AG04450 (cell line): ENCODE measurements around the gene ARFGEF3. TPM values are rescaled to one million over a fixed set of nuclear protein-coding genes. Genes with fewer than 3 reads are reported as not detected.

Experiments used
- CTCF ChIA-PET: fragments of 300-600, 350-600 bp; formaldehyde crosslinking; extraction: SDS; loops from one replicate; lab custom pipeline; 2022; ENCODE audit warnings: antibody characterized with exemption, inconsistent platforms; lab: Charles Lee
- POLR2A ChIA-PET: fragments of 350-600 bp; formaldehyde crosslinking; extraction: SDS; loops from one replicate; lab custom pipeline; 2021; ENCODE audit warnings: antibody characterized with exemption, inconsistent platforms; lab: Yijun Ruan, JAX
- DNase-seq: peaks from one replicate; pipeline ENCODE4 v3.0.0-alpha.2; 2011; ENCODE audit warnings: low read depth, low spot score
- H3K27ac ChIP-seq: one replicate; pipeline ENCODE4 v1.5.1; 2012; ENCODE audit warnings: low read depth, low read length, control low read depth
- H3K27me3 ChIP-seq: one replicate; pipeline ENCODE4 v1.6.0; 2012; ENCODE audit warnings: low read length; ENCODE audit not compliant: control insufficient read depth, insufficient read depth
- H3K4me3 ChIP-seq: 2 replicates; pipeline ENCODE4 v1.5.1; 2011; ENCODE audit warnings: mild to moderate bottlenecking, low read depth, low read length, control low read depth
- H3K9me3 ChIP-seq: 2 replicates; pipeline ENCODE4 v1.5.1; 2012; ENCODE audit warnings: low read length; ENCODE audit not compliant: control insufficient read depth, insufficient read depth
- polyA plus RNA-seq: library from polyadenylated mRNA; depleted of rRNA; stranded (reverse); fragments of >200 nt; gene quantifications from 2 replicates; pipeline ENCODE4 v1.2.3, GENCODE V29; 2011
- TF ChIP-seq, protein P1 (sequence below): IDR thresholded peaks from 2 replicates; pipeline ENCODE4 v1.5.1; 2011; ENCODE audit warnings: low read depth, low read length, control low read depth, inconsistent platforms

ARFGEF3 gene
- polyA plus RNA-seq, 1 experiment: 0.02 TPM

DNA sequence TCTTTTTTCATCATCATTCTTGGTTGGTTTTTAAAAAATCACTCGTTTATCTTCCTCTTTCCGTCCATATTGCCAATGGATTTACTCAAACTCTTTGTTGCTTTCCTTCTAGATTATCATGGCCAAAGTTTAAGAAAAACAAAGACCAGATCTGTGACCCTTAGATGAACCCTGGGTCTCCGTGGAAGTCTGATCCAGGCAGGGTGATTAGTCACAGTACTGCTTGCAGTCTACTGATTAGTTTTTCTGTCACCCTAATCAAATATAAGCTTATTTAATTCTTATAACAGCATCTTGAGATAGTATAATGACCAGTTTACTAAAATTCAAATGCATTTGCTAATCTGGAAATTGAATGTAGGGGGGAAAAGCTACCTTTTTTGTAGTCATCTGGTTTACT is 210.0 kb downstream of the ARFGEF3 start:
- TF ChIP-seq, protein P1, sequence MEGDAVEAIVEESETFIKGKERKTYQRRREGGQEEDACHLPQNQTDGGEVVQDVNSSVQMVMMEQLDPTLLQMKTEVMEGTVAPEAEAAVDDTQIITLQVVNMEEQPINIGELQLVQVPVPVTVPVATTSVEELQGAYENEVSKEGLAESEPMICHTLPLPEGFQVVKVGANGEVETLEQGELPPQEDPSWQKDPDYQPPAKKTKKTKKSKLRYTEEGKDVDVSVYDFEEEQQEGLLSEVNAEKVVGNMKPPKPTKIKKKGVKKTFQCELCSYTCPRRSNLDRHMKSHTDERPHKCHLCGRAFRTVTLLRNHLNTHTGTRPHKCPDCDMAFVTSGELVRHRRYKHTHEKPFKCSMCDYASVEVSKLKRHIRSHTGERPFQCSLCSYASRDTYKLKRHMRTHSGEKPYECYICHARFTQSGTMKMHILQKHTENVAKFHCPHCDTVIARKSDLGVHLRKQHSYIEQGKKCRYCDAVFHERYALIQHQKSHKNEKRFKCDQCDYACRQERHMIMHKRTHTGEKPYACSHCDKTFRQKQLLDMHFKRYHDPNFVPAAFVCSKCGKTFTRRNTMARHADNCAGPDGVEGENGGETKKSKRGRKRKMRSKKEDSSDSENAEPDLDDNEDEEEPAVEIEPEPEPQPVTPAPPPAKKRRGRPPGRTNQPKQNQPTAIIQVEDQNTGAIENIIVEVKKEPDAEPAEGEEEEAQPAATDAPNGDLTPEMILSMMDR: no peak
- ChIA-PET CTCF (no interaction called here), POLR2A (no interaction called here)
- Histone ChIP-seq H3K9me3 (no peaks in the 10 kb centered on the region), H3K27ac (no peak overlapping the region), H3K27me3 (peaks cover 2% of the 10 kb centered on the region), H3K4me3 (no peak overlapping the region)
- DNase-seq: no peak

DNA sequence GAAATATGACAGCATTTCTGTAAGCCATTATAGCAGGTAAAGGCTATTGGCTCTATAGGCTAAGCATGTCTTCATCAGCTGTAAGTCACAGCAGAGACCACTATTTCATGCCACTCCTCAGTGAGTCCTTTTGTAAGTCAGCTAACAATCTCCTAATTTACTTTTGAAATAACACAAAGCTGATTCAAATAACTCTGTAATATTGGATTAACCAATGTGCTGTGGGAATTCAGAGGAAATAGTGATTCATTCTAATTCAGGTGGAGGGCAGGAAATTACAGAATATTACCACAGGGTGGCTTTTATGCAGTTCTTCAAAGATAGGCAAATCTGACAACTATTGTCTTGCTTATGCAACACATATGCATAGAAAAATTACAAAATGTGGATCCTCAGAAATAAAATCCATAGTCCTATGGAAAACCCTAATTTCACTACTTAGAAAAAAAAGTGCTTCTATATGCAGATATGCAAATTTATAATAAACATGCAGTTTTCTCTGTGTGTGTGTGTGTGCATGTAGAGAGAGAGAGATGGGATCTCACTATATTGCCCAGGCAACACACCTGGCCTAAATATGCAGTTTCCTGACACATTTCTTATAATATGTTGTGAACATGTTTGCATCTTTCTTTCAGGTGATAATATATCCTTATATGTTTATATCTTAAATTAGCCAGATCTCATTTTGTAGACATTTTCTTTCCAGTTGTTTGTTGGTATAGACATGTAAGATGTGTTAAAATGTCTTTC is 211.1 kb downstream of the ARFGEF3 start:
- CTCF ChIA-PET: no interaction called here
- DNase-seq: no peak
- H3K4me3 ChIP-seq: no peak overlapping the region
- POLR2A ChIA-PET: no interaction called here
- no peak overlapping the region for H3K27ac ChIP-seq
- TF ChIP-seq, protein P1: no peak
- H3K9me3 ChIP-seq: no peaks in the 10 kb centered on the region
- H3K27me3 ChIP-seq: peaks cover 7% of the 10 kb centered on the region

DNA sequence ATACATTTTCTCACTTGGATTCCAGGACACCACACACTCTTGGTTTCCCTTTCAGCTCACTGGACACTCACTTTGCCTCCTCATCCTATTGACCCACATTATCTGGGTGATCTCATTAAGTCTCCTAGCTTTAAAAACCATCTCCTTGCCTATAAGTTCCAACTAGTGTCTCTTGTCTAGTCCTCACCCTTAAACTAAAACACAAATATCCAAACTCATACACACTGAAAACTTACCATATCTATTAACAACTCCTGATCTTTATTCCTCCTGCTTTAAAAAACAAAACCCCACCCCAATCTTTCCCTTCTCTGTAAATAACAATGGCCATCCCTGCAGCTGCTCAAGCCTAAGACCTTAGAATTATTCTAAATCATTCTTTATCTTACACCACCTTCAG is 212.5 kb downstream of the ARFGEF3 start:
- ChIA-PET POLR2A (no interaction called here), CTCF (no interaction called here)
- no peak overlapping the region for H3K27ac ChIP-seq
- H3K4me3 ChIP-seq: no peak overlapping the region
- no peaks in the 10 kb centered on the region for H3K9me3 ChIP-seq
- DNase-seq: no peak
- H3K27me3 ChIP-seq: peaks cover 9% of the 10 kb centered on the region
- TF ChIP-seq, protein P1: no peak

DNA sequence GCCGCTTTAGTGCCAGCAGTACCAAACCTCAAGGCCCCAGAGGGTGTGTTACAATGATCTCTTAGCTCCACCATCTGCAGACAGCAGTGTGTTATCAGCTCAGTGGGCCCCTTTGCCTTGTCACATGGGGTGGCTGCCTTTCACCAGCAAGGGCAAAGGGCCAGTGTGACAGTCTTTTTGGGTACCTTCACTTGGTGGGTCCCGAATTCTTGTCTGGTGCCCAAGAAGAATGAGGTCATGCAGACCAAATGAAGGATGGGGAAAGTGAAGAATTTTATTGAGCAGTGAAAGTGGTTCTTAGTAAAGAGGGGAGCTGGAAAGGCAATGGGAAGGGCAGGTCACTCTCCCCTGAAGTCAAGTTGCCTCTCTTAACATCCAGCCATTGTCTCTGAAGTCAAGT is 213.1 kb downstream of the ARFGEF3 start:
- Histone ChIP-seq H3K9me3 (no peaks in the 10 kb centered on the region), H3K4me3 (no peak overlapping the region), H3K27ac (no peak overlapping the region), H3K27me3 (peaks cover 9% of the 10 kb centered on the region)
- CTCF ChIA-PET: interaction anchor here (0.7 kb wide), 1 partner anchor 134 kb away, joined by 3 read pairs; no protein-coding TSS in a partner anchor
- DNase-seq: no peak
- POLR2A ChIA-PET: no interaction called here
- TF ChIP-seq, protein P1: no peak

DNA sequence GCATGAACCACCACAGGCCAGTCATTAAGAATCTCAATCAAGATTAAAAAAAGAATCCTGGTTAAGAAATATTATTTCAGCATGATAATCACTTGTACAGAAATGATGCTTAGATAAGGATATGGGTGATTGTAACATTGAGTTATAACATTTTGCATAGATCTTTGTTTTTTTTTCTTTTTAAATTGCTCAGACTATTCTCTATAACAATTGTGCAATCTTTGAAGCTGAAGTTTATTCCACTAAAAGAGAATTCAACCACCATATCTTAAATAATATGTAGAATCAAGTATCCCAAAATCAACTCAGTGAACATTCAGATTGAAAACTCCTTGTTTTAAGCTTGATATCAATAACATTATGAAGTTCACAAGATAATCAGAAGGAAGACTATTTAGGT is 215.3 kb downstream of the ARFGEF3 start:
- H3K27ac ChIP-seq: no peak overlapping the region
- POLR2A ChIA-PET: no interaction called here
- no peaks in the 10 kb centered on the region for H3K9me3 ChIP-seq
- peaks cover 7% of the 10 kb centered on the region for H3K27me3 ChIP-seq
- H3K4me3 ChIP-seq: no peak overlapping the region
- CTCF ChIA-PET: no interaction called here
- TF ChIP-seq, protein P1: no peak
- no peak for DNase-seq
